ENCODE results near the gene CHD1.

The CHD1 gene

DNA sequence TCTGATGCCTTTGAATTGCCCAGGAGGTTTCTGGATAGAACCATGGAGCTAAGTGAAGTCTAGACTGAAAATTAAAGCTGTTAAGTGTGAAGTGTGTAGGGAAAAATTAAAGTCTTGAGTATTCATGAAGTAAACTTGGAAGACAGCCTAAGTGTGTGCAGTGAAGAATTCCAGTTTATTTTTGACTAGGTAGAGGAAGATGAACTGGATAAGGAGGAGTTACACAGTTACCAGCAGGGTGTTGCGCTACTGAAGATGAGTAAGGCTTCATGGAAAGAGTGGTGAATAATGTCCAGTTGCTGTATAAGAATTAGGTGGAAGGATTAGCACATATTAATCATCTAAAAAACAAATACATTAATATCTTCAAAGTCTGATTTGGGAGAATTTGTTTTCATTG is 5.7 kb upstream of the CHD1 start:
- H3K27ac ChIP-seq, result no peak overlapping the region
- TF ChIP-seq, protein P1, sequence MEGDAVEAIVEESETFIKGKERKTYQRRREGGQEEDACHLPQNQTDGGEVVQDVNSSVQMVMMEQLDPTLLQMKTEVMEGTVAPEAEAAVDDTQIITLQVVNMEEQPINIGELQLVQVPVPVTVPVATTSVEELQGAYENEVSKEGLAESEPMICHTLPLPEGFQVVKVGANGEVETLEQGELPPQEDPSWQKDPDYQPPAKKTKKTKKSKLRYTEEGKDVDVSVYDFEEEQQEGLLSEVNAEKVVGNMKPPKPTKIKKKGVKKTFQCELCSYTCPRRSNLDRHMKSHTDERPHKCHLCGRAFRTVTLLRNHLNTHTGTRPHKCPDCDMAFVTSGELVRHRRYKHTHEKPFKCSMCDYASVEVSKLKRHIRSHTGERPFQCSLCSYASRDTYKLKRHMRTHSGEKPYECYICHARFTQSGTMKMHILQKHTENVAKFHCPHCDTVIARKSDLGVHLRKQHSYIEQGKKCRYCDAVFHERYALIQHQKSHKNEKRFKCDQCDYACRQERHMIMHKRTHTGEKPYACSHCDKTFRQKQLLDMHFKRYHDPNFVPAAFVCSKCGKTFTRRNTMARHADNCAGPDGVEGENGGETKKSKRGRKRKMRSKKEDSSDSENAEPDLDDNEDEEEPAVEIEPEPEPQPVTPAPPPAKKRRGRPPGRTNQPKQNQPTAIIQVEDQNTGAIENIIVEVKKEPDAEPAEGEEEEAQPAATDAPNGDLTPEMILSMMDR (conservative IDR thresholded peaks at IDR 0.05), result no peak

DNA sequence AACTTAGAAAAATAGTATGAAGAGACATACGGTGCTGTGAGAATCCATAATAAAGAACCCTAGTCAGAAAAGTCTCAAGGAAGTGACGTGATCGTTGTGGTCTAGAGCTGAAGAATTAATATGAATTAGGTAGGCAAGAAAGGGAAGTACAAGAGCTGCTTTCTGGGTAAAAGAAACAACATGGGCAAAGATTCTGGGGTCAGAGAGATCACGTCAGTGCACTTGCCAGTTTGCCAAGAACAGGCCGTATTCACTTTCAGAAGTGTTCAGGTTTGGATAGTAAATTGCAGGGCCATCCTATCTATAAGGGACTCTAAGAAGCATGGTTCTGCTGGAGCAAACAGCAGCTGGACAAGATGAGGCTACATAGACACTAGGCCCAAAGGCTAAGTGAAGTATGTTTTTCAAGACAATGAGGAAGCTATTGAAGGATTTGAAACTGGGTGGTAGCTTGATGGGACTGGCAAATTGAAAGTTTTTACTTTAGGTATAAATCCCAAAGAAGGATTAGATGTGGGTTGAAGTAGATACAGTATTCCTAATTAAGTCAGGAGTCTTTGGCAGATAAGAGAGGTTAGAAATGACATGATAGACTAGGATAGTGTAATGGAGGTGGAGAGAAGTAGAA is 4.8 kb upstream of the CHD1 start:
- TF ChIP-seq, protein P1 (conservative IDR thresholded peaks at IDR 0.05), result no peak
- no peak overlapping the region for H3K27ac ChIP-seq

DNA sequence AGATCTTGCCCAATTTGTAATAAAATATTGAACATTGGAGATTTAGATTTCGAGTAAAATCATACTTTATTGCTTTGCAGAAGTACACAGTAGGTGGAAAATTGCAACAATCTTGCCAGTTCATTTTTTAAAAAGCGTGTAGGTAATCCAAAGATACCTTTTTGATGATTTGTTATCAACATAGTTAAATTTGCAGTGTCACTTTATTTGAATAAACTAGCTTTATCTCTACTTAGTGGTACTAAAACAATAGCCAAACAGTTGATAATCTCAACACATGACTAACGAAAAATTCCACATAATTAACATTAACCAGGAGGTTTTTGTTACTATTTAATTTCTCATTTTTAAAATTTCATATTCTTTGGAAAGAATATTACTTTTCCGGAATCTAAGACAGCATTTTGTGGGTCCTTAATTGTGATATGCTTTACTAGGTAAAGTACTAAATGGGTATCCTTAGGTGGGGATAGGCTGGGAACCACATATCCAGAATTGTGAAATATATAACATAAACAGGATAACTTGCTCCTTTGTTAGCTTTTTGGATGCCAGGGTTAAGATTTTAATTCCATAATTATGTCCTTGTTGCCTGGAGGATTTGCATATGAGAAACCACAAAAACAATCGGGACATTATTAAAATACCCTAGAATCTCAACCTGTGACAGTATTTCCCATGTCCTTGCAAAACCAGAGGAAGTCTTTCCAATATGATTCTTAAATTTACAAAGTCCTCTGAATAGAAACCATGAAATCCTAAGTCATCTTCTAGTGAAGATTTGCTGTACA is 2.4 kb upstream of the CHD1 start:
- TF ChIP-seq, protein P1 (conservative IDR thresholded peaks at IDR 0.05), result no peak
- H3K27ac ChIP-seq, result no peak overlapping the region

DNA sequence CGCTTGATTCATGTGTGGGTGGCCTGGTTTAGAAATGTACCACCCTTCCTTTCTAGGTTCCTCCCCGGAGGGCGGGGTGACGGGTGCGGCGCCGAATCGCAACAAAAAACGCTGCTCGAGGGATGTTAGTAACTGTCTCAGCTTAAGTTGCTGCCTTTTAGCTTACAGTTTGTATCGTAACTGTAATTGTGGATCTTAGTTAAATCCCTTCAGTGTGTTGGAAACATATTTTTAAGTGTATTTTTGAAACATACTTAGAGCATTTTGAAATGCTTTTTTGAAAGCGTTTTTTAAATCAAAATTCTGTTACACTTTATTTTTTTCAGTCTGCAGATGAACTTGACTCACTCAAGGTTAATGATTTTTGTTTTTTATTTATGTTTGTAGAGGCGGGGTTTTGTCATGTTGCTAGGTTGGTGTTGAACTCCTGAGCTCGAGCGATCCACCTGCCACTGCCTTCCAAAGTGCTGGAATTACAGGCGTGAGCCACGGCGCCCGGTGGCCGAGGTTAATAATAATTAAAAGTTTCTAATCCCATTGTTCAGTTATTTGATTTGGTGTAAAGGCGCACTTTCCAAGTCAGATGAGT is 997 bp upstream of the CHD1 start:
- TF ChIP-seq, protein P1 (conservative IDR thresholded peaks at IDR 0.05), result no peak
- peak overlapping the region; percentile 99 for H3K27ac ChIP-seq

DNA sequence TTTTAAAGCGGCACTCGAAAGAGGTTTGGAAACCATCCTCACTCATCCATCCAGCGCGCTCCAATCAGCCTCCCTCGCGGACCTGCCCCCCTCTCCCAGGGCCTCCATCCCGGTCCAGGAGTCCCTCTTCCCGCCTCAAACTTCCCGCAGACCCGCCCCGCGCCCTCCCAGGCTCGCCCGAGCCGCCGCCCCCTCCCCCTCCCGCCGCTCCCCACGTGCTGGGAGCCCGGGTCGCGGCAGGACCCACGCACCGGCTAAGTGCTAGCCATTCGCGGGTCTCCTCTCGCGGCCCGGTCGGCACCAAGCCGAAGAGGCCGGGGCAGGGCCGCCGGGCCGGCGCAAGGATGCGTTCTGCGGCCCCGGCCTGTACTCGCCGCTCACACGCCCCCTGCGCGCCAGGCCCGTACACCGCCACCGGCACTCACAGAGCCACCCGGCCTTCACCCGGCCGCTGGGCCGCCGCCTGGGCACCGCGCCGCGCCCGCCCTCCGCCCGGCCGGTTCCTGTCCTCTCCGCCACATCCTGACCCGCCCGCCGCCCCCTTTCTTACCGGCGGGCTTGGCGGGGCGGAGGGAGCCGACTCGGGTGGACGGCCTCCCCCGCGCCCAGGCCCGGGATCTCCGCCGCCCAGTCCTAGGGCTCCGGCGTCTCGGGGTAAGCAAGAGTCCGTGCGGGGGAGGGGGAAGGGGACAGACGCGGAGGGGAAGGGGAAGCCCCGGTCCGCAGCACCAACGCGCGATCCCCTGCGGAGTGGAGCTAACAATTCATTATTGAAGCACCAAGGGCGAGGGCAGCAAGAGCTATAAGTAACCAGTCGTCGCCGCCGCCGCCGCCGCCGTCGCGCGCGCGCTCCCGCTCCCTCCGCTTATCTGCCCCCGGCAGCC is 576 bp downstream of the CHD1 start:
- peak overlapping the region; percentile 99 for H3K27ac ChIP-seq
- TF ChIP-seq, protein P1 (conservative IDR thresholded peaks at IDR 0.05), result no peak

DNA sequence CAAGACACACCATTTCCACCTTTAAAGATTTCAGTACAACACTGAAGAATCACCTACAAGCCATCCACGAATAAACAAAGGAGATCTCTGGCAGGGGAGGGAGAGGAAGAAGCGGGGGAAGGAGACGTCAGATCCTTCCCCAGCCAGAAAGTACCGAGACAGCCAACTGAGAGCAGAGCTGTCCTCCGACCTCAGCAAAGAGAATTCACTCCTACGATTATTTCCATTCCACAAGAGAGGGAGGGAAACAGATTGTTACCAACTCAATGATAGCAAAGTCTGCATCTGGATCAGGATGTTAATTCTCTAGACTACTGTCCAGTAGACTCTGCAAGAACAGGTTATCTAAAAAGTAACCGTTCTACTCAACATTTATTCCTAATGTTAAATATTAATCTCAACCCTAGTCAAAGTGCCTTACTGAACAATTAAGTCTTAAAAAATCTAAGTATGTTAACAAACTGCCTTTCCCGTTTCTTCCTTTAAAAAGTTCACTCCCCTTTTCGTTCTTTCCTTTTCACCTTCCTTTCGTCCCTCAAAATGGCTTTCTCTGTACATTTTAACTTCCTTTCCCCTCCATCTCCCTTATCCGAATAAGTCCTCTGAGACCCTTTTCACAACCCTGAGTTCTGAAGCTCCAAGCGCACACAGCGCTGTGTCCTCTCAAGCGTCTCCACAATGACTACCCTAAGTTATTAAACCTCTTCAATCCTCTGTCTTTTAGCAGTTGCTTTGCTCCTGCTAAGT is 1.4 kb downstream of the CHD1 start:
- H3K27ac ChIP-seq, result peak overlapping the region; percentile 99
- TF ChIP-seq, protein P1 (conservative IDR thresholded peaks at IDR 0.05), result no peak

All from VCaP (cell line).